GM06990 (cell line): ENCODE results near the gene MAP3K9.
A peak's percentile ranks its signal among the peaks of the same experiment; 100 is the strongest.

Source experiments
- DNase-seq: peaks from one replicate; pipeline ENCODE4 v3.0.0-alpha.2; 2011; ENCODE audit not compliant: insufficient read length; ENCODE audit errors: extremely low read depth
- H3K27me3 ChIP-seq: replicated peaks from 2 replicates; pipeline ENCODE4 v1.6.0; 2011; ENCODE audit warnings: low read length; ENCODE audit not compliant: control insufficient read depth, insufficient read depth
- H3K36me3 ChIP-seq: 2 replicates; pipeline ENCODE4 v1.5.1; 2011; ENCODE audit warnings: low read length; ENCODE audit not compliant: control insufficient read depth, insufficient read depth
- H3K4me3 ChIP-seq: replicated peaks from 2 replicates; pipeline ENCODE4 v1.5.1; 2011; ENCODE audit warnings: low read depth, mild to moderate bottlenecking, control low read depth, low read length
- CTCF ChIP-seq: IDR thresholded peaks from 2 replicates; pipeline ENCODE4 v1.5.1; 2011; ENCODE audit warnings: low read length, control low read depth, mild to moderate bottlenecking, inconsistent platforms; ENCODE audit not compliant: insufficient read depth, poor library complexity, severe bottlenecking

The MAP3K9 gene

GRCh38 chr14:70718383-70719118 lies 90.8 kb downstream of the MAP3K9 start:
- Histone ChIP-seq H3K27me3 (no peaks in the 10 kb centered on the region), H3K4me3 (no peak overlapping the region), H3K36me3 (no peaks in the 10 kb centered on the region)
- DNase-seq, result no peak
- TF ChIP-seq CTCF, result no peak

- DNase-seq, result no peak
- H3K4me3 ChIP-seq, result no peak overlapping the region
- H3K27me3 ChIP-seq, result no peaks in the 10 kb centered on the region
- TF ChIP-seq CTCF, result no peak
- no peaks in the 10 kb centered on the region for H3K36me3 ChIP-seq
Measured at GRCh38 chr14:70716958-70717357, 92.4 kb downstream of the MAP3K9 start.

DNA sequence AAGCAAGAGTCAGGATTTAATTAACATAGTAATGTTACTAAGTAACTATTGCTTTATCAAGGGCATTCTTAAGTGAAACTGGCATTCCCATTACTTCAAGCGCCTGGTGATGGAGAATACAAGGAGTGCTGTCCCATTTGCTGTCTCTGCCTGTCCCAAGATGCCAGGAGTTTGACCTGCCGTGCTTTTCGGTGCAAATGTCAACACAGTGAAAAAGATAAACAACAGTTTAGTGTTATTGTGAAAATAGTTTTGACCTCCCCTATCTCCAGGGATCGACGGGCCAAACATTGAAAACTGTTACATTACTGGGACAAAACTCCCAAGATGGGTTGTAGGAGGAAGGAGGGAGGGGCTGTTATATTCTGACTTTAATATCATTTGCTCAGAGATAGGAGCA lies 92.8 kb downstream of the MAP3K9 start:
- Histone ChIP-seq H3K27me3 (no peaks in the 10 kb centered on the region), H3K4me3 (no peak overlapping the region), H3K36me3 (no peaks in the 10 kb centered on the region)
- TF ChIP-seq CTCF, result no peak
- DNase-seq, result no peak

- no peak overlapping the region for H3K4me3 ChIP-seq
- peak; percentile 54 for TF ChIP-seq CTCF
- DNase-seq, result peak; percentile 40
- H3K36me3 ChIP-seq, result no peaks in the 10 kb centered on the region
- H3K27me3 ChIP-seq, result no peaks in the 10 kb centered on the region
Measured at GRCh38 chr14:70714055-70714550, 95.2 kb downstream of the MAP3K9 start.

DNA sequence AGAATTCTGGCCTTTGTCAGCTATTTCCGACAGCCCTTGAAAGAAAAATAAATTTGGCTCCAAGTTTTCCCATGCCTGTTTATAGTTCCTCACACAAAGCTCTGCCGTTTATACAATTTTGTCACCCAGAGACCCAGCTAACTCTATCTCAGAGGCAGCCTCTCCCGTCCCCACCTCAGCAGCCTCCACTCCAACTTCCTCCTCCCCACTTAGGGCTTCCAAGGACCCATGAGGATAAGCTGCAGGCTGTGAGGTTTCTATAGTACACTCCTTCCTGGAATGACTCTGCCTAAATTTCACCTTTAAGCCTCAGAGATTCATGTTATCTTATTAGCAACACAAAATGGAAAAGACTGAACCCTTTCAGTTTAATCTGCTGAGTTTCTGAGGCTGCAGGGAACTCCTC lies 95.8 kb downstream of the MAP3K9 start:
- no peak for DNase-seq
- Histone ChIP-seq H3K36me3 (no peaks in the 10 kb centered on the region), H3K27me3 (no peaks in the 10 kb centered on the region), H3K4me3 (no peak overlapping the region)
- TF ChIP-seq CTCF, result no peak
